Activated naive CD4-positive, alpha-beta T cell treated with anti-CD3 and anti-CD28 coated beads, Interleukin-2, amount 50 U/mL, for 72 hours (primary cell): Measurements from ENCODE around the gene PHLDA1. TPM values are rescaled to one million over a fixed set of nuclear protein-coding genes. Genes with fewer than 3 reads are reported as not detected.

Source experiments
- ATAC-seq, 2 donors: fragments of 150-1000 bp; cut with Tn5 transposase; 2 replicates each; pipeline ENCODE4 v1.10.0; 2021; ENCODE audit warnings: mild to moderate bottlenecking in 2 of 2, moderate library complexity in 2 of 2
- DNase-seq, 2 donors: peaks; one replicate each; pipeline ENCODE4 v3.0.0; 2021 to 2022; ENCODE audit warnings: low spot score in 2 of 2
- H3K27ac Mint-ChIP-seq, 2 donors: one replicate each; pipeline ENCODE4 v1.8.0; 2022; ENCODE audit warnings: mild to moderate bottlenecking in 2 of 2, mixed read lengths in 2 of 2
- H3K36me3 Mint-ChIP-seq, 2 donors: one replicate each; pipeline ENCODE4 v1.8.0; 2022; ENCODE audit warnings: mixed read lengths in 2 of 2
- H3K9me3 Mint-ChIP-seq, 2 donors: one replicate each; pipeline ENCODE4 v1.8.0; 2022; ENCODE audit warnings: mixed read lengths in 2 of 2
- total RNA-seq, 2 donors: library from RNA; stranded (reverse); gene quantifications; one replicate each; pipeline ENCODE4 v1.2.3, GENCODE V29; 2022

The PHLDA1 gene
- total RNA-seq, 2 donors from 2014 or later = 5.5 to 15.1 TPM

DNA sequence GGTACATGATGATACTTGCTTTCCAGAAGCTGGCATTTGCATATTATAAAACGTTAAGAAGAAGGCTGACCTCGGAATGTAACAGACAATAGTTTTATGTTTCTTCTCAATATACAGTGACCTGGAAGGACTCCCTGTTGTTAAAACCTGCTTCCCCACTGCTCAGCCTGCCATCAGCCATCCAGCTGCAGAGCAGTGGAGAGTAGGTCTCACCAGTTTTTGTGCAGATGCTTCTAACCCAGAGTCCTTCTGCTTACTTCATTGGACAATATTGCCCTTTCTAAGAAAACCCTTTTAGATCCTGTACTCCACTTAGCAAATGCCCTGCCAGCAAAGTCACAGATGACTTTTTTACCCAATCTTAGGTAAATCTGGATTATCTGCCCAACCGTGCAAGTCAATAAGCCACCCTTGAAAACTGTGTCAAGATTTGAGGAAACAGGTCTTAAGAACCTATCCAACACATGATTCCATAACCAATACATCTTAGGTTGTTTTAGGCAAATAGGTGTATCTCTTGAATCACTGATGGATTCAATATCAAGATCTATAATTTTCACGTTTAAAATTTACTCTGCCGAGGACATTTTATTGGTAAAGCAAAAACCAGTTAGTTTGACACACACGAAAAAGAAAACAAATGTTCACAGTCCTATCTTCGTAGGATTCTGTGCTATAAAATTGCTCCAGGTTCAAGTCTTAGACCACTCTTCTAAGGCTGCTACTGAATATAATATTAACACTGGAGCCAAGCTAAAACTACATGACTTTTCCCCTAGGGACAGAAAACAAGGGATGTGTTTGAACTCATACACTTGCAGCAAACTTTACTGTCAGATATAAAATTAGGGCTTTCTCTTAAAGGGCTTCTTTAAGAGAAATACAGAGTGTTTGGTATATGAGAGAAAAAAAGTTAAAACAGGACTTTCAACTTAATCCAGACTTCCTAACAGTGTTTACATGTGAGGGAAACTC lies 5.7 kb downstream of the PHLDA1 start:
- H3K9me3 Mint-ChIP-seq = no peaks in the 10 kb centered on the region
- no peak overlapping the region for H3K27ac Mint-ChIP-seq
- peaks cover 0 to 19% of the 10 kb centered on the region in 2 donors for H3K36me3 Mint-ChIP-seq
- no peak for ATAC-seq
- no peak for DNase-seq

DNA sequence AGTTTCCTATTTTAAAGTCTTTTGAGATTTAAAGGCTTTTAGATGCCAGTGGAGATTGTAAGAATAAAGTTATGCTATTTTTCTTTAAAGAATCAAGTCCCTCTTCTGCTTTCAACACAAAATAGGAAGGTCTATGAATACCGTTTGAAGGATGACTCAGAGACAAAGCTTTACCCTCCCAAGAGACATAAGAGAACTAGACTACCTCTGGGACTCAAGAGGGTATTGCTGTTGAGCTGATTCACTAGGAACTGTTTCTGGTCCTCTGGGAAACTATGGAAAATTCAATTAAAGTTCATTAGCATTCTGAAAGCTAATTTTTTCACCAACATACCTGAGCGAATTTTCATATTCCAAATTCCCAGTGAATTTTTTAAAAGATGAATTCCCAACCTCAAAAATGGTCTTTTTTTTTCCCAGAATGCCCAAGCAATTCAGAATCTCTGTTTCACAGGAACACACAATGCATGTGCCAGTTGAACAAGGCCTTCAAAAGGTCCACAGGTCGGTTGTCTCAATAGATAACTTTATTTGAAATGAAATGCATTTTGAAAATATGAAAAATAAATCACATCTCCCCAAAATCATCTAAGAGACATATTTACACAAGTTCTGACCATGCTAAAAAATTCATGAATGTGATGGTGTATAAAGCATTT lies 6.5 kb downstream of the PHLDA1 start:
- DNase-seq = no peak
- ATAC-seq = no peak
- Mint-ChIP-seq H3K27ac (no peak overlapping the region), H3K9me3 (no peaks in the 10 kb centered on the region), H3K36me3 (peaks cover 0 to 11% of the 10 kb centered on the region in 2 donors)

DNA sequence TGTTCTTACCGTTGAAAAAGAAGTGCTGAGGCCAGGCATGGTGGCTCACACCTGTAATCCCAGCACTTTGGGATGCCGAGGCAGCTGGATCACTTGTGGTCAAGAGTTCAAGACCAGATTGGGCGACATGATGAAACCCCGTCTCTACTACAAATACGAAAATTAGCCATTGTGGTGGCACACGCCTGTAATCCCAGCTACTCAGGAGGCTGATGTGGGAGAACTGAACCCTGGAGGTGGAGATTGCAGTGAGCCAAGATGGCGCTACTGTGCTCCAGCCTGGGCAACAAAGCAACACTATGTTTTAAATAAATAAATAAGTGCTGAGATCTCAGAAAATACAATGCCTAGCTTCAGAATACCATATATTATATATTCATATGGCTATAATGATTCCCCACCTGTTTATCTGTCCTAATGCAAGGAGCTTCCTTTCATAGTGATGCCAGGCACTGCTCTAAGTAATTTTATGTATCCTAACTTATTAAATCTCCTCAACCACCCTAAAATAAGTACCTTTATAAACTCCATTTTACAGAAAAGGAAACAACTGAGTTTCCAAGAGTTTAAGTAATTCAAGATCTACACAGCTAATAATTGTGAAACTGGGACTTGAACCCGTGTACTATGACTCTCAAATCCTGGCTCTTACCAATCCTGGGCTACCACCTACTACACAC lies 7.3 kb downstream of the PHLDA1 start:
- Mint-ChIP-seq H3K9me3 (no peaks in the 10 kb centered on the region), H3K27ac (peak overlapping the region in 1 of 2 donors; percentile 79), H3K36me3 (peaks cover 0 to 7% of the 10 kb centered on the region in 2 donors)
- no peak for ATAC-seq
- DNase-seq = no peak

DNA sequence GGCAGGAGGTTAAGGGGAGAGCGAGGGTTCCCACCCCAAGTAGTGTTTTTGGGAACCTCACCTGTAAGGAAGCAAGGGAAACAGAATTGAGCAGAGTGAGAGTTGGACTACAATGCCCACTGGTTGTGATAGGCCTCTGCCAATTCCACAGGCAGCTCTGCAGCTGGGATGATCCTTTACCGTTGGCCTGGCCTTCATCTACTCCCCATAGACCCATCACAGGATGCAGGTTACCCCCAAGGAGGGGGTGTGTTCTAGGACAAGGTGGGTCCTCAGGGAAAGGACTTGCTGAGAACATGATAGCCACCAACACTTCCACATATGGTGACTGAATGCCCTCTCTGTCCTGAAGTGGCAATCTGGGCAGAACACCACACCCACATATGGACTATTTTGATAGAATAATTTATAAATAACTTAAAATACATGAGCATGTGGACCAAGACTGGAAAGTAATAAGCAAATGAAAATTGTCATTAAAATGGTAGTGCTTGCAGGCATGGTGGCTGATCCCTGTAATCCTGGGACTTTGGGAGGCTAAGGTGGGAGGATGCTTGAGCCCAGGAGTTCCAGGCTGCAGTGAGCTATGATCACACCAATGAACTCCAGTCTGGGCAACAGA lies 8.4 kb downstream of the PHLDA1 start:
- Mint-ChIP-seq H3K27ac (peak overlapping the region in 1 of 2 donors; percentile 8), H3K36me3 (no peaks in the 10 kb centered on the region), H3K9me3 (no peaks in the 10 kb centered on the region)
- ATAC-seq = no peak
- no peak for DNase-seq

DNA sequence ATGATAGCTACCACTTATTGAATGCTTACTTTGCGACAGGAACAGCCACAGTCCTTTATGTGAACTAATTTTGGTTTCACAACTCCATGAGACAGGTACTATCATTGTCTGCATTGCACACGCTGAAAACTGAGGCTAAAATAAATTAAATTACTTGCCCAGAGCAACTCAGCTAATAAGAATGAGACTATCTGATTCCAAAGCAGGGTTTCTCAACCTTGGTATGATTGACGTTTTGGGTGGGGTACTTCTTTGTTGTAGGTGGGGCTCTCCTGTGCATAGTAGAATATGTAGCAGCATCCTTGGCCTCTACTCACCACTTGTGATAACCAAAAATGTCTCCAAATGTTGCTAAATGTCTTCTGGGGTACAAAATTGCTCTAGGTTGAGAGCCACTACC lies 9.1 kb downstream of the PHLDA1 start:
- H3K36me3 Mint-ChIP-seq = no peaks in the 10 kb centered on the region
- DNase-seq = no peak
- H3K27ac Mint-ChIP-seq = no peak overlapping the region
- ATAC-seq = no peak
- no peaks in the 10 kb centered on the region for H3K9me3 Mint-ChIP-seq

DNA sequence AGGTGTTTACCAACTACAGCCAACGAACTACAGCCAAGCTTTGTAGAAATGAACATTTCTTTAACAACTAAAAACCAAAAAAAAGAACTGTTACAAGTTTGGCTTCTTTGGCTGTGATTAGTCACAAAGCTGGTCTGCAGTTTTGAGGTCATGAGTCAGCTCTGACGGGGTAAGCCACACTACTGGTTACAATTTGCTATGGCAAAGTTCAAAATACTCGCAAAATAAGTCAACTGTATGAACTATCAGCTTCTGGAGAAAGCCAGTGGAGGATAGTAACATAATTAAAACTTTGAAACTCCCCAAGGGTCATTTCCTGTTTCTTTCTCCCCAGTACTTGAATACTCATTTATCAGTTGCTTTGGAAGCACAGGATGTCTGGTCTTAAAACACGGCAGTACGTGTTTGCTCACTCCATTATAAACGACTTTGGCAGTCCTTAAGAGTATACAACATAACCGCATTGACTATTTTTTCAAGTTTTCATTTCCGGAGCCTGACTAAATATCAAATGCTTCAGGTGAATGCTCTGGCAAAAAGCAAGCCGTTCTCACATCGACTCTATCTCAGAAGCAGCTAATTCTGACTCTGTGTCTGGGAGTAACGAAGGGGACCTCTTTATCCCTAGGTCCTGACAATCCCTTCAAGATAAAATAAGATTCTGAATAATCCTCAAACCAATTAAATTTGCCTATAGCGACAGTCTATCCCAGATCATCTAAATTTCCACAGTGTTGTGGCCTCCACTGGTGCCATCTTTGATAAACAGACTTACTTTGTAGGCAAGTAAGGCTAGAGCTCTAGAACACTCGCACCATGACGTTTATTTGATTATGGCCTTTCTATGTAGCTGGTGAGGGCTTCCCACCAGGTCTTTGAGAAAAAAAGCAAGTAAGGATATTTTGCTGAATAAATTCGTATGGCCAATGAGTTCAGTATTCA lies 10.6 kb downstream of the PHLDA1 start:
- no peaks in the 10 kb centered on the region for H3K36me3 Mint-ChIP-seq
- peak overlapping the region; percentile 100 for H3K27ac Mint-ChIP-seq
- DNase-seq = peak; percentile 67 to 75
- peak; percentile 86 to 87 for ATAC-seq
- H3K9me3 Mint-ChIP-seq = no peaks in the 10 kb centered on the region

DNA sequence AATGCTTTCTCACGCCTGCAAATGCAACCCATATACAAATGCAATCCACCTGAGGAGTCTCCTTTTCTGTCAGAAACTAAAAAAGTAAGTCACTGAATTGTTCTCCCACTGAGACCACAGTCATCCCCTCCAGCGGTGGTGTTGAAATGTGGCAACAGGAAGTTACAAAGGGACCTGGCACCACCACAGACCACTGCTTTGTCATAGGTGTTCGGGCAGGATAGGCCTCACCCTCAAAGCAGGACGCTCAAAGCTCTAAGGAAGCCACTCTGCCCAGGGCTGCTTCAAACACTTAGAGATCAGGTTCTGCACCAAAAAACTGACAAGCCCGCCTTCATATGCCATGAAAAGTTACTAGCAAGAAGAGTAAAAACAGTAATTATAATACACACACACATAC lies 11.3 kb downstream of the PHLDA1 start:
- DNase-seq = peak; percentile 76 to 89
- Mint-ChIP-seq H3K27ac (peak overlapping the region; percentile 100), H3K36me3 (no peaks in the 10 kb centered on the region), H3K9me3 (no peaks in the 10 kb centered on the region)
- peak; percentile 84 to 87 for ATAC-seq

DNA sequence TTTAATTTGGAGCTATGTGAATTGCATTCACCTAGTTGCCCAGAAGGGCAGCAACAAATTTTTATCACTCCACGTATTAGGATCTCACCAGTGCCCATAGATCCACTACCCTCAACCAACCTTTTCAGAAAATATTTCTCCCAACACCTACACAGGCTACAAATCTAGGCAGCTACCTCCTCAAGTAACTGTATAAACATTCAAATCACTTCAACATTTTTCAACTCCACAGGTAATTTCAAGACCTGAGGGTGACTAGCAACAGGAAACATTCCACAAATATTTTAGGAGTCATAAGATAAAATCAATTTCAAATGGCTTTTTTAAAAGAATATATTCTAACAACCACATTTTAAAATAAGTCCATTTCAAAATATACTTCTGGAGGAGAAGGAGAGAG lies 12.9 kb downstream of the PHLDA1 start:
- H3K9me3 Mint-ChIP-seq = no peaks in the 10 kb centered on the region
- ATAC-seq (no peak), DNase-seq (no peak)
- H3K36me3 Mint-ChIP-seq = no peaks in the 10 kb centered on the region
- no peak overlapping the region for H3K27ac Mint-ChIP-seq

DNA sequence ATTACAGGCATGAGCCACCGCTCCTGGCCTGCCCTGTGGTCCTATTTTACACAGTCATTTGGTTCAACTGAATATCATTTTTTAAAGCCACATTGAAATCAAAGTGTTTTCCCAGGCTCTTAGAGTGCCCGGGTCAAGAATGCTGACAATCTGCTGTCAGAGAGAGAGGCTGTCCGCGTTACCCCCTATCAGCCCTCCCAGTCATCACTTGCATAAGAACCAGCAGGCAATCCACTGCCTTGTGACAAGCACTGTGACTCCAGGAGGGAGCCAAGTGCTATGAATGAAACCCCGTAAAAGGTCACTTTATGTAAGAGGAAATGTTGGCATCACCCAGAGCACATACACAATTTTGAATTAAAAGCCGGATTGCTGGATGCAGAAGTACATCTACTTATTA lies 13.5 kb downstream of the PHLDA1 start:
- ATAC-seq (no peak), DNase-seq (no peak)
- no peaks in the 10 kb centered on the region for H3K9me3 Mint-ChIP-seq
- no peak overlapping the region for H3K27ac Mint-ChIP-seq
- H3K36me3 Mint-ChIP-seq = no peaks in the 10 kb centered on the region

DNA sequence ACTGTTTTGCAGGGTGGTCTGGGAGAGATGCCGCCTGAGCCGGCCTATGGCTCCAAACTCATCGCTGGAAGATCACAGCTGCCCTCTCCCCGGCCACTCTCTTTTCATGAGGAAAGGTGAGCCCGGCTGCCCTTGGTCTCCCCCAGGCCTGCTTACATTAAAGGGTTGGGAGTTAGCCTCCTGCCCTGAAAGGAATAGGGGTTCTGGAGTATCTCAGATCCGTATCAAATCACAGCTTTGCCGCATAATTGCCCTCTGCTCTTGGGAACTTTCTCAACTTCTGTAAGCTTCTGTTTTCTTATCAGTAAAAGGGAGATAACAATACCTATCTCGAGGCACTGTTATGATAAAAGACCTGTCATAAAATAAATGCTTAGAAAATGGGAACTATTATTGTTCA lies 17.6 kb downstream of the PHLDA1 start:
- ATAC-seq (no peak), DNase-seq (no peak)
- Mint-ChIP-seq H3K27ac (no peak overlapping the region), H3K36me3 (no peaks in the 10 kb centered on the region), H3K9me3 (no peaks in the 10 kb centered on the region)

DNA sequence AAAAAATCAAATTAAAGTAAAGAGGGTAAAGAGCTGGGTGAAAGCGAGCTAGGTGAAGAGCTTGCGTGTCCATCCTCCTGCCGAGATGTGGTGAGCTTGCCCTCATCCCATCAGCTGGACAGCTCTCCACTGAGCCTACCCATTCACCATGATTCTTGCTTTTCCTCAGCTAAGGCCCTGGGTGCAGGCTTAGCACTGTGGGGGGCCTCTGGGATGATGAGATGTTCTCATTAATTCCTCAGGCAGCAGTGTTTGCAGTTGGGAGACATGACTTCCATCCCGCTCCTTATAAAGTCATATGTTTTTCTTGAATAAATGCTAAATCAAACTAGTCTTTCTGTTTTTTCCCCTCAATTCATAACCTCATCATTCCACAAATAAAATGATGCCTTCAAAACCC lies 18.0 kb downstream of the PHLDA1 start:
- Mint-ChIP-seq H3K27ac (no peak overlapping the region), H3K36me3 (no peaks in the 10 kb centered on the region), H3K9me3 (no peaks in the 10 kb centered on the region)
- no peak for DNase-seq
- ATAC-seq = no peak

DNA sequence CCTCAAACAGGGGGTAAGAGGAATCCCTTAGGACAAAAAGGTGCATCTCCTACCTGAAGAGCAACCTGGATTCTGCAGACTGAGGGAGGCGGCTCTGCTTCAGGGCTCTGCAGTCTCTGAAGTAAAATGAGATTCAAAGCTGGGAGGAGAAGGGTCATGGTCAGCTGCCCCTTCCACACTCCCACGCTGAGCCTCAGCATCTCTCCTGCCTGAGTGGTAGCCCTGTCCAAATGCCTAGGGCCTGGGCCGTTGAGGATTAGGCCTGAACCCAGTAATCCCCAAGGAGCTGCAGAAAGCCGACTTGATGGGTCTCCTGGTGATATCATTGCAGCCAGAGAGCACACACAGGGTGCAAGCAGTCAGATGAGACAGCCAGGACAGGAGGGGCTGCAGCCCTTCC lies 18.9 kb downstream of the PHLDA1 start:
- Mint-ChIP-seq H3K36me3 (no peaks in the 10 kb centered on the region), H3K9me3 (no peaks in the 10 kb centered on the region), H3K27ac (no peak overlapping the region)
- no peak for DNase-seq
- ATAC-seq = no peak

DNA sequence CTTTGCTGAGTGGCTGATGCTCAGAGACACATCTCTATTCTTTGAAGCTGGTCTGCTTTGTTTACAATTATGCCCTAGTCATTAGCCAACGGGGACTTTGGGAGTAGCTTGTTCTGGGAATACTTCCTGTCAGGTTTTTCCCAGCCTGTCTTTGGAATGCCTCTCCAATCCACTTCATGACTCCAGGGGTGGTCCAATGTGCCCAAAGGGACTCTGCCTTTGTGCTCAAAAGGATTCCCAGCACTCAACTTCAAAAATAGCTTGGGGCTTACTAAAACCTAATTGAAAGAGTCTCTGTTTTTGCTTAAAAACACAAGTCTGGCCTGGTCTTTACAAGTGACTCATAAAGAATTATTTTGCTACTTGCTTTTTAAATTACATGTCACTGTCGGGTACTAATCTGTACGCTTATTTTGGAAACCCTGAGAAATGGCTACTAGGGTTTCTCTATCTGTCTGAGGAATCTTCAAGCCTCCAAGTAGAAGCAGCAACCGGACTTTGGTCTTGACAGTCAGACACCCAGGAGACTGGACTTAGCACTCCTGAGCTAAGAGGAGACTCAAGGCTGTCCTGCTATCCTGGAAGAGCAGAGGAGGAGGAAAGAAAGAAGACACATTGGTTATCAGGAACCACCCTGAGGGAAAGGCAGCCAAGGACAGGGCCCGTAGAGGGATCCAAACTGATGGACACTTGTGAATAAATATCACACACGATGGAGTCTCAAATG lies 20.7 kb downstream of the PHLDA1 start:
- no peaks in the 10 kb centered on the region for H3K36me3 Mint-ChIP-seq
- H3K9me3 Mint-ChIP-seq = no peaks in the 10 kb centered on the region
- DNase-seq (no peak), ATAC-seq (no peak)
- H3K27ac Mint-ChIP-seq = no peak overlapping the region

DNA sequence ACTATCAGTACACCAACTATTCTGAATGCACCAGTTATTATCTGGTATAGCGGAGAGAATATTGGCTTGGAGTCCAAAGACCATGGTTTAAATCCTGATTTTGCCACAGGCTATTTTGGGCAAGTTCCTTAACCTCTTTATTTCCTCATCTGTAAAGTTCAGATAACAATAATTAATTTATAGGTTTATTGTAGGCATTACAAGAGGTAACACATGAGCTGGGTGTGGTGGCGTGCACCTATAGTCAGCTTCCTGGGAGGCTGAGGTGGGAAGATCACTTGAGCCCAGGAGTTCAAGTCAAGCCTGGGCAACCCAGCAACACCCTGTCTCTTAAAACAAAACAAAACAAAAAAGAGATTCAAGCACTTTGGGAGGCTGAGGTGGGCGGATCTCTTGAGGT lies 23.1 kb downstream of the PHLDA1 start:
- peaks cover 6% of the 10 kb centered on the region in 2 donors for H3K36me3 Mint-ChIP-seq
- no peak for ATAC-seq
- H3K27ac Mint-ChIP-seq = no peak overlapping the region
- no peak for DNase-seq
- H3K9me3 Mint-ChIP-seq = peaks cover 0 to 6% of the 10 kb centered on the region in 2 donors

DNA sequence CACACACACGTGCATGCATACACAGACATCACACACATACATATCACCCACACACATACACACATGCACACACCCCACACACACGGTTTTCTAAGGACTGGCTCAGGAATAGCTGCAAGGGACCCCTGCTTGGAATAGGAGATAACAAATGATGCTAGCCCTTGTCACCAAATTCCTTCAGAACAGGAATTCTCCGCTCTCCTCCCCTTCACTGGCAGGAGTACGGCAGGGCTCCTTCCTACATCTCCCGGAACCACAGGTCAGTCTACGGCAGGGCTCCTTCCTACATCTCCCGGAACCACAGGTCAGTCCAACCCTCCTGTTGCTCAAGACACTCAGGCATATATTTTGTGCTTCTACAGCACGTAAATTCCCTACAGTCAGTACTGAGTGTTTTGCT lies 23.9 kb downstream of the PHLDA1 start:
- no peak for DNase-seq
- Mint-ChIP-seq H3K36me3 (peaks cover 6% of the 10 kb centered on the region in 2 donors), H3K27ac (no peak overlapping the region), H3K9me3 (peaks cover 0 to 6% of the 10 kb centered on the region in 2 donors)
- no peak for ATAC-seq
